Prostate gland (tissue), 2 donors: Measurements from ENCODE around the gene COL2A1. TPM values are rescaled to one million over a fixed set of nuclear protein-coding genes. Genes with fewer than 3 reads are reported as not detected.

Experiments
- DNase-seq: peaks from one replicate; pipeline ENCODE4 v3.0.0-alpha.2; 2019; ENCODE audit warnings: low spot score
- H3K27ac ChIP-seq, 2 donors: fragments of 200-600 bp; sonication (generic); 2 replicates each; pipeline ENCODE4 v1.5.1; 2017 to 2019
- H3K27me3 ChIP-seq: fragments of 200-600 bp; sonication (generic); replicated peaks from 2 replicates; pipeline ENCODE4 v1.5.1; 2019; ENCODE audit not compliant: insufficient read depth
- H3K36me3 ChIP-seq, 2 donors: fragments of 200-600 bp; sonication (generic); 1 replicate in 1 of 2; 2 replicates in 1 of 2; pipeline versions ENCODE4 v1.5.1 to v1.8.1; 2017 to 2019
- H3K4me1 ChIP-seq: fragments of 200-600 bp; sonication (generic); replicated peaks from 2 replicates; pipeline ENCODE4 v1.5.1; 2019
- H3K4me3 ChIP-seq, 2 donors: fragments of 200-600 bp; sonication (generic); 2 replicates each; pipeline ENCODE4 v1.5.1; 2017 to 2019
- H3K9me3 ChIP-seq: fragments of 200-600 bp; sonication (generic); 2 replicates; pipeline ENCODE4 v1.5.1; 2017
- CTCF ChIP-seq, 4 experiments: fragments of 200-600 bp in 2 of 4; fragments of 450-650 bp in 2 of 4; sonication (generic) in 2 of 4; IDR thresholded peaks; 1 replicate in 3 of 4; 2 replicates in 1 of 4; pipeline ENCODE4 v1.5.1; 2016 to 2019; ENCODE audit warnings: antibody characterized with exemption in 4 of 4, mild to moderate bottlenecking in 2 of 4, moderate library complexity in 2 of 4
- POLR2A ChIP-seq: fragments of 450-650 bp; IDR thresholded peaks from one replicate; pipeline ENCODE4 v1.6.1; 2016; ENCODE audit warnings: antibody characterized with exemption, mild to moderate bottlenecking
- POLR2AphosphoS5 ChIP-seq: sonication (generic); formaldehyde crosslinking; IDR thresholded peaks from one replicate; pipeline ENCODE4 v1.6.1; 2017; ENCODE audit warnings: antibody characterized with exemption
- WGBS: methylation state at CpG from one replicate; pipeline ENCODE4 v1.1.5; 2018; 5-methylcytosine and 5-hydroxymethylcytosine counted together
- intact Hi-C: fragments of 100-400 bp; cut with DNase I; formaldehyde crosslinking; loops from one replicate; pipeline ENCODE4 v1.14.2; 2022
- total RNA-seq, 2 donors: library from RNA; depleted of rRNA; stranded (reverse); fragments of >200 nt; gene quantifications; one replicate each; pipeline ENCODE4 v1.1.0, GENCODE V29; 2016

Gene COL2A1
- total RNA-seq, 2 donors from 2014 or later = 0.14 to 1.9 TPM

GRCh38 chr12:47935184-47935583, 69.1 kb downstream of the COL2A1 start:
- Histone ChIP-seq H3K36me3 (no peaks in the 10 kb centered on the region), H3K27ac (no peak overlapping the region), H3K4me3 (no peak overlapping the region), H3K27me3 (no peaks in the 10 kb centered on the region), H3K4me1 (no peaks in the 10 kb centered on the region), H3K9me3 (no peaks in the 10 kb centered on the region)
- TF ChIP-seq CTCF (IDR thresholded peaks at IDR 0.05) = no peak
- no peak for TF ChIP-seq POLR2A
- no peak for TF ChIP-seq POLR2AphosphoS5
- 26% methylated on average over 9 of the region's 9 CpGs for WGBS
- intact Hi-C loops = no loop called here
- DNase-seq = no peak

GRCh38 chr12:47931187-47931586, 73.1 kb downstream of the COL2A1 start:
- Histone ChIP-seq H3K27me3 (no peaks in the 10 kb centered on the region), H3K36me3 (no peaks in the 10 kb centered on the region), H3K27ac (no peak overlapping the region), H3K4me1 (no peaks in the 10 kb centered on the region), H3K9me3 (no peaks in the 10 kb centered on the region), H3K4me3 (no peak overlapping the region)
- DNase-seq = no peak
- 43% methylated on average over 1 of the region's 1 CpG for WGBS
- TF ChIP-seq CTCF (IDR thresholded peaks at IDR 0.05) (no peak), POLR2A (no peak), POLR2AphosphoS5 (no peak)
- intact Hi-C loops = no loop called here

- H3K4me3 ChIP-seq = no peak overlapping the region
- intact Hi-C loops = no loop called here
- TF ChIP-seq POLR2A (no peak), POLR2AphosphoS5 (no peak), CTCF (IDR thresholded peaks at IDR 0.05) (no peak)
These were observed 73.6 kb downstream of the COL2A1 start for GRCh38 chr12:47930634-47931033.

GRCh38 chr12:47927346-47927745, 76.9 kb downstream of the COL2A1 start:
- H3K27ac ChIP-seq = no peak overlapping the region
- H3K36me3 ChIP-seq = no peaks in the 10 kb centered on the region
- WGBS = 88% methylated on average over 3 of the region's 3 CpGs
- H3K4me1 ChIP-seq = no peaks in the 10 kb centered on the region
- intact Hi-C loops = no loop called here
- TF ChIP-seq POLR2A (no peak), POLR2AphosphoS5 (no peak), CTCF (IDR thresholded peaks at IDR 0.05) (no peak)
- H3K9me3 ChIP-seq = no peaks in the 10 kb centered on the region
- no peak overlapping the region for H3K4me3 ChIP-seq
- no peaks in the 10 kb centered on the region for H3K27me3 ChIP-seq
- DNase-seq = no peak

More at GRCh38 chr12:47930634-47931033, 73.6 kb downstream of the COL2A1 start:
- no peaks in the 10 kb centered on the region for H3K36me3 ChIP-seq
- no peaks in the 10 kb centered on the region for H3K27me3 ChIP-seq
- no peak for DNase-seq
- no peaks in the 10 kb centered on the region for H3K4me1 ChIP-seq
- no peaks in the 10 kb centered on the region for H3K9me3 ChIP-seq
- 93% methylated on average over 5 of the region's 5 CpGs for WGBS
- no peak overlapping the region for H3K27ac ChIP-seq

Other genes with a start within 250 kb of the COL2A1 start
- 10 to 100 TPM; 19.1 to 28.5 TPM for gene RAPGEF3, start 245.6 kb downstream of the COL2A1 start, total RNA-seq
- 10 to 100 TPM; 39.0 to 52.5 TPM for gene SLC48A1, start 231.2 kb downstream of the COL2A1 start, total RNA-seq
- 10 to 100 TPM; 39.5 to 67.7 TPM for gene HDAC7, start 184.6 kb downstream of the COL2A1 start, total RNA-seq
- gene VDR, start 99.5 kb downstream of the COL2A1 start, total RNA-seq = 1 to 10 TPM; 3.4 to 4.3 TPM
- gene TMEM106C, start 40.9 kb downstream of the COL2A1 start, total RNA-seq = 10 to 100 TPM; 54.6 to 91.1 TPM
- 10 to 100 TPM; 11.5 to 49.6 TPM for gene SENP1, start 101.6 kb upstream of the COL2A1 start, total RNA-seq
- 10 to 100 TPM; 36.9 to 71.9 TPM for gene PFKM, start 114.9 kb upstream of the COL2A1 start, total RNA-seq
- gene ASB8, start 153.0 kb upstream of the COL2A1 start, total RNA-seq = 10 to 100 TPM; 38.8 to 43.2 TPM
- gene CCDC184, start 179.2 kb upstream of the COL2A1 start, total RNA-seq = 1 to 10 TPM; 1.9 to 3.7 TPM
- gene OR10AD1, start 198.8 kb upstream of the COL2A1 start, total RNA-seq = not detected